ENCODE data around the gene ADPGK.

Gene ADPGK

GRCh38 chr15:72786242-72786641 lies 2.7 kb upstream of the ADPGK start:
- Histone ChIP-seq H3K27ac (ENCODE audit: low read depth, low read length) (no peak overlapping the region), H3K4me1 (ENCODE audit: control insufficient read depth, insufficient read depth, low read length) (peaks cover 12% of the 10 kb centered on the region), H3K27me3 (ENCODE audit: control insufficient read depth, insufficient read depth, low read length) (no peaks in the 10 kb centered on the region), H3K4me3 (ENCODE audit: low read length) (no peak overlapping the region), H3K9ac (ENCODE audit: low read length) (no peak overlapping the region), H3K36me3 (ENCODE audit: control insufficient read depth, insufficient read depth, low read length) (no peaks in the 10 kb centered on the region)

- H3K4me1 ChIP-seq (ENCODE audit: control insufficient read depth, insufficient read depth, low read length): peaks cover 12% of the 10 kb centered on the region
- H3K4me3 ChIP-seq (ENCODE audit: low read length): no peak overlapping the region
- H3K27me3 ChIP-seq (ENCODE audit: control insufficient read depth, insufficient read depth, low read length): no peaks in the 10 kb centered on the region
- H3K9ac ChIP-seq (ENCODE audit: low read length): no peak overlapping the region
- H3K36me3 ChIP-seq (ENCODE audit: control insufficient read depth, insufficient read depth, low read length): peaks cover 2% of the 10 kb centered on the region
- no peak overlapping the region for H3K27ac ChIP-seq (ENCODE audit: low read depth, low read length)
Measured at GRCh38 chr15:72785841-72786240, 2.3 kb upstream of the ADPGK start.

GRCh38 chr15:72785432-72785831 lies 1.9 kb upstream of the ADPGK start:
- H3K9ac ChIP-seq (ENCODE audit: low read length): no peak overlapping the region
- H3K27ac ChIP-seq (ENCODE audit: low read depth, low read length): peak overlapping the region; percentile 88

GRCh38 chr15:72784456-72784876 lies 908 bp upstream of the ADPGK start:
- H3K4me3 ChIP-seq (ENCODE audit: low read length): peak overlapping the region; percentile 81

More at GRCh38 chr15:72785432-72785831, 1.9 kb upstream of the ADPGK start:
- peaks cover 2% of the 10 kb centered on the region for H3K36me3 ChIP-seq (ENCODE audit: control insufficient read depth, insufficient read depth, low read length)
- H3K4me1 ChIP-seq (ENCODE audit: control insufficient read depth, insufficient read depth, low read length): peaks cover 12% of the 10 kb centered on the region
- no peaks in the 10 kb centered on the region for H3K27me3 ChIP-seq (ENCODE audit: control insufficient read depth, insufficient read depth, low read length)
- no peak overlapping the region for H3K4me3 ChIP-seq (ENCODE audit: low read length)

GRCh38 chr15:72783004-72783639 lies 436 bp downstream of the ADPGK start:
- H3K27ac ChIP-seq (ENCODE audit: low read depth, low read length): peak overlapping the region; percentile 88
- H3K27me3 ChIP-seq (ENCODE audit: control insufficient read depth, insufficient read depth, low read length): no peaks in the 10 kb centered on the region
- H3K4me3 ChIP-seq (ENCODE audit: low read length): peak overlapping the region; percentile 81
- peaks cover 2% of the 10 kb centered on the region for H3K36me3 ChIP-seq (ENCODE audit: control insufficient read depth, insufficient read depth, low read length)
- peaks cover 12% of the 10 kb centered on the region for H3K4me1 ChIP-seq (ENCODE audit: control insufficient read depth, insufficient read depth, low read length)
- H3K9ac ChIP-seq (ENCODE audit: low read length): peak overlapping the region; percentile 87

More at GRCh38 chr15:72784456-72784876, 908 bp upstream of the ADPGK start:
- H3K9ac ChIP-seq (ENCODE audit: low read length): peak overlapping the region; percentile 41
- no peaks in the 10 kb centered on the region for H3K27me3 ChIP-seq (ENCODE audit: control insufficient read depth, insufficient read depth, low read length)
- peak overlapping the region; percentile 88 for H3K27ac ChIP-seq (ENCODE audit: low read depth, low read length)
- peaks cover 2% of the 10 kb centered on the region for H3K36me3 ChIP-seq (ENCODE audit: control insufficient read depth, insufficient read depth, low read length)
- H3K4me1 ChIP-seq (ENCODE audit: control insufficient read depth, insufficient read depth, low read length): peaks cover 12% of the 10 kb centered on the region

GRCh38 chr15:72782274-72783003 lies 1.1 kb downstream of the ADPGK start:
- peak overlapping the region; percentile 88 for H3K27ac ChIP-seq (ENCODE audit: low read depth, low read length)
- peaks cover 2% of the 10 kb centered on the region for H3K36me3 ChIP-seq (ENCODE audit: control insufficient read depth, insufficient read depth, low read length)
- no peaks in the 10 kb centered on the region for H3K27me3 ChIP-seq (ENCODE audit: control insufficient read depth, insufficient read depth, low read length)
- H3K9ac ChIP-seq (ENCODE audit: low read length): no peak overlapping the region
- H3K4me3 ChIP-seq (ENCODE audit: low read length): peak overlapping the region; percentile 81
- H3K4me1 ChIP-seq (ENCODE audit: control insufficient read depth, insufficient read depth, low read length): peaks cover 12% of the 10 kb centered on the region

- H3K4me3 ChIP-seq (ENCODE audit: low read length): no peak overlapping the region
- H3K27ac ChIP-seq (ENCODE audit: low read depth, low read length): no peak overlapping the region
- no peak overlapping the region for H3K9ac ChIP-seq (ENCODE audit: low read length)
- peaks cover 12% of the 10 kb centered on the region for H3K4me1 ChIP-seq (ENCODE audit: control insufficient read depth, insufficient read depth, low read length)
- no peaks in the 10 kb centered on the region for H3K27me3 ChIP-seq (ENCODE audit: control insufficient read depth, insufficient read depth, low read length)
- peaks cover 2% of the 10 kb centered on the region for H3K36me3 ChIP-seq (ENCODE audit: control insufficient read depth, insufficient read depth, low read length)
Measured at GRCh38 chr15:72781631-72782030, 1.9 kb downstream of the ADPGK start.

- Histone ChIP-seq H3K27me3 (ENCODE audit: control insufficient read depth, insufficient read depth, low read length) (no peaks in the 10 kb centered on the region), H3K4me3 (ENCODE audit: low read length) (no peak overlapping the region), H3K4me1 (ENCODE audit: control insufficient read depth, insufficient read depth, low read length) (peaks cover 5% of the 10 kb centered on the region), H3K9ac (ENCODE audit: low read length) (no peak overlapping the region), H3K27ac (ENCODE audit: low read depth, low read length) (no peak overlapping the region), H3K36me3 (ENCODE audit: control insufficient read depth, insufficient read depth, low read length) (peaks cover 2% of the 10 kb centered on the region)
Measured at GRCh38 chr15:72778796-72779195, 4.8 kb downstream of the ADPGK start.

GRCh38 chr15:72774696-72775383 lies 8.7 kb downstream of the ADPGK start:
- H3K36me3 ChIP-seq (ENCODE audit: control insufficient read depth, insufficient read depth, low read length): peaks cover 12% of the 10 kb centered on the region
- no peak overlapping the region for H3K9ac ChIP-seq (ENCODE audit: low read length)
- no peak overlapping the region for H3K4me3 ChIP-seq (ENCODE audit: low read length)
- no peak overlapping the region for H3K27ac ChIP-seq (ENCODE audit: low read depth, low read length)
- H3K27me3 ChIP-seq (ENCODE audit: control insufficient read depth, insufficient read depth, low read length): no peaks in the 10 kb centered on the region
- H3K4me1 ChIP-seq (ENCODE audit: control insufficient read depth, insufficient read depth, low read length): no peaks in the 10 kb centered on the region

- peaks cover 14% of the 10 kb centered on the region for H3K36me3 ChIP-seq (ENCODE audit: control insufficient read depth, insufficient read depth, low read length)
Measured at GRCh38 chr15:72771329-72771725, 12.2 kb downstream of the ADPGK start.

GRCh38 chr15:72770673-72771328 lies 12.8 kb downstream of the ADPGK start:
- H3K27me3 ChIP-seq (ENCODE audit: control insufficient read depth, insufficient read depth, low read length): no peaks in the 10 kb centered on the region
- H3K4me1 ChIP-seq (ENCODE audit: control insufficient read depth, insufficient read depth, low read length): no peaks in the 10 kb centered on the region
- no peak overlapping the region for H3K9ac ChIP-seq (ENCODE audit: low read length)
- peaks cover 14% of the 10 kb centered on the region for H3K36me3 ChIP-seq (ENCODE audit: control insufficient read depth, insufficient read depth, low read length)
- no peak overlapping the region for H3K27ac ChIP-seq (ENCODE audit: low read depth, low read length)
- no peak overlapping the region for H3K4me3 ChIP-seq (ENCODE audit: low read length)

More at GRCh38 chr15:72771329-72771725, 12.2 kb downstream of the ADPGK start:
- Histone ChIP-seq H3K4me1 (ENCODE audit: control insufficient read depth, insufficient read depth, low read length) (no peaks in the 10 kb centered on the region), H3K9ac (ENCODE audit: low read length) (no peak overlapping the region), H3K27ac (ENCODE audit: low read depth, low read length) (no peak overlapping the region), H3K4me3 (ENCODE audit: low read length) (no peak overlapping the region), H3K27me3 (ENCODE audit: control insufficient read depth, insufficient read depth, low read length) (no peaks in the 10 kb centered on the region)

- Histone ChIP-seq H3K4me3 (ENCODE audit: low read length) (no peak overlapping the region), H3K27ac (ENCODE audit: low read depth, low read length) (no peak overlapping the region), H3K36me3 (ENCODE audit: control insufficient read depth, insufficient read depth, low read length) (peaks cover 11% of the 10 kb centered on the region), H3K9ac (ENCODE audit: low read length) (no peak overlapping the region), H3K4me1 (ENCODE audit: control insufficient read depth, insufficient read depth, low read length) (no peaks in the 10 kb centered on the region), H3K27me3 (ENCODE audit: control insufficient read depth, insufficient read depth, low read length) (no peaks in the 10 kb centered on the region)
Measured at GRCh38 chr15:72766780-72767179, 16.8 kb downstream of the ADPGK start.
